NOMO-1 treated with dmso at 0.1 percent for 144 hours (cell line): ENCODE results near the gene ANKRD31.

Source experiments
- DNase-seq: peaks from one replicate; lab custom pipeline; 2025; ENCODE audit not compliant: unreplicated experiment; lab: John Stamatoyannopoulos, UW

The ANKRD31 gene

GRCh38 chr5:75071100-75071499 lies 165.6 kb downstream of the ANKRD31 start:
- DNase-seq = no peak

- no peak for DNase-seq
Observed at GRCh38 chr5:75067434-75067833, 169.2 kb downstream of the ANKRD31 start.

- no peak for DNase-seq
Observed at GRCh38 chr5:75062925-75063531, 173.7 kb downstream of the ANKRD31 start.

GRCh38 chr5:75059912-75060545 lies 176.6 kb downstream of the ANKRD31 start:
- peak; percentile 23 for DNase-seq

GRCh38 chr5:75058986-75059535 lies 177.6 kb downstream of the ANKRD31 start:
- DNase-seq = no peak

- no peak for DNase-seq
Observed at GRCh38 chr5:75057561-75057960, 179.1 kb downstream of the ANKRD31 start.

- DNase-seq = no peak
Observed at GRCh38 chr5:75055727-75056144, 180.9 kb downstream of the ANKRD31 start.

GRCh38 chr5:75054134-75054930 lies 182.3 kb downstream of the ANKRD31 start:
- no peak for DNase-seq

GRCh38 chr5:75053304-75054133 lies 183.2 kb downstream of the ANKRD31 start:
- peak; percentile 44 for DNase-seq

- DNase-seq = no peak
Observed at GRCh38 chr5:75053054-75053303, 183.7 kb downstream of the ANKRD31 start.

GRCh38 chr5:75052192-75053053 lies 184.3 kb downstream of the ANKRD31 start, which contains the start of gene GCNT4:
Gene GCNT4 (minus strand): TSS chr5:75052558. CDS start chr5:75030037, 22,521 bp downstream.
- no peak for DNase-seq

- DNase-seq = no peak
Observed at GRCh38 chr5:75051217-75051751, 185.4 kb downstream of the ANKRD31 start.

- no peak for DNase-seq
Observed at GRCh38 chr5:75050415-75050814, 186.3 kb downstream of the ANKRD31 start.

- peak; percentile 20 for DNase-seq
Observed at GRCh38 chr5:75049456-75050351, 187.0 kb downstream of the ANKRD31 start.

- no peak for DNase-seq
Observed at GRCh38 chr5:75048457-75048953, 188.2 kb downstream of the ANKRD31 start.

GRCh38 chr5:75047356-75047755 lies 189.3 kb downstream of the ANKRD31 start:
- no peak for DNase-seq

- DNase-seq = no peak
Observed at GRCh38 chr5:75046366-75047142, 190.1 kb downstream of the ANKRD31 start.

- DNase-seq = no peak
Observed at GRCh38 chr5:75045071-75045470, 191.6 kb downstream of the ANKRD31 start.
